Trophoblast cell (in vitro differentiated cells and primary cell): ENCODE data around the gene QRFPR.
A peak's percentile ranks its signal among the peaks of the same experiment; 100 is the strongest.

Experiments used
- DNase-seq, 2 donors: peaks; one replicate each; pipeline ENCODE4 v3.0.0-alpha.2; 2016
- H2AFZ ChIP-seq: 2 replicates; pipeline ENCODE4 v1.6.1; 2013; ENCODE audit warnings: low read length, moderate library complexity, mild to moderate bottlenecking; ENCODE audit not compliant: insufficient read depth, poor library complexity
- H2AK5ac ChIP-seq: 2 replicates; pipeline ENCODE4 v1.6.1; 2013; ENCODE audit warnings: mild to moderate bottlenecking, low read length
- H2BK120ac ChIP-seq: 2 replicates; pipeline ENCODE4 v1.6.1; 2013; ENCODE audit warnings: low read length, mild to moderate bottlenecking, moderate library complexity; ENCODE audit not compliant: insufficient read depth, poor library complexity
- H2BK12ac ChIP-seq: 2 replicates; pipeline ENCODE4 v1.6.1; 2013; ENCODE audit warnings: mild to moderate bottlenecking, low read length, moderate library complexity
- H2BK5ac ChIP-seq: 2 replicates; pipeline ENCODE4 v1.6.1; 2013; ENCODE audit warnings: low read length, low read depth, moderate library complexity, mild to moderate bottlenecking; ENCODE audit not compliant: poor library complexity
- H3K14ac ChIP-seq: 2 replicates; pipeline ENCODE4 v1.6.1; 2013; ENCODE audit warnings: mild to moderate bottlenecking, low read length
- H3K18ac ChIP-seq: 2 replicates; pipeline ENCODE4 v1.6.1; 2013; ENCODE audit warnings: mild to moderate bottlenecking, low read length
- H3K23ac ChIP-seq: 2 replicates; pipeline ENCODE4 v1.6.1; 2013; ENCODE audit warnings: low read length
- H3K27ac ChIP-seq: 2 replicates; pipeline ENCODE4 v1.5.1; 2013; ENCODE audit warnings: low read depth, mild to moderate bottlenecking, inconsistent platforms, low read length, moderate library complexity
- H3K27me3 ChIP-seq: 2 replicates; pipeline ENCODE4 v1.6.1; 2013; ENCODE audit warnings: inconsistent platforms, mild to moderate bottlenecking, low read length, moderate library complexity; ENCODE audit not compliant: insufficient read depth
- H3K36me3 ChIP-seq, 2 experiments: 1 replicate in 1 of 2; 2 replicates in 1 of 2; pipeline ENCODE4 v1.6.1; 2013; ENCODE audit warnings: low read length in 2 of 2, mild to moderate bottlenecking in 2 of 2, moderate library complexity in 1 of 2; ENCODE audit not compliant: insufficient read depth in 2 of 2, control insufficient read depth in 1 of 2
- H3K4ac ChIP-seq: 2 replicates; pipeline ENCODE4 v1.6.1; 2013; ENCODE audit warnings: low read depth, mild to moderate bottlenecking, low read length, moderate library complexity
- H3K4me1 ChIP-seq, 2 experiments: 1 replicate in 1 of 2; 2 replicates in 1 of 2; pipeline ENCODE4 v1.6.1; 2013; ENCODE audit warnings: low read length in 2 of 2, mild to moderate bottlenecking in 2 of 2, moderate library complexity in 1 of 2; ENCODE audit not compliant: insufficient read depth in 2 of 2, control insufficient read depth in 1 of 2
- H3K4me2 ChIP-seq: 2 replicates; pipeline ENCODE4 v1.6.1; 2013; ENCODE audit warnings: inconsistent platforms, mild to moderate bottlenecking, low read length, moderate library complexity
- H3K4me3 ChIP-seq: 2 replicates; pipeline ENCODE4 v1.5.1; 2013; ENCODE audit warnings: mild to moderate bottlenecking, low read depth, low read length, inconsistent platforms
- H3K79me1 ChIP-seq: one replicate; pipeline ENCODE4 v1.6.1; 2013; ENCODE audit warnings: low read length
- H3K79me2 ChIP-seq: 2 replicates; pipeline ENCODE4 v1.6.1; 2013; ENCODE audit warnings: low read length, mild to moderate bottlenecking; ENCODE audit not compliant: control insufficient read depth, insufficient read depth, poor library complexity
- H3K9ac ChIP-seq: 2 replicates; pipeline ENCODE4 v1.6.1; 2013; ENCODE audit warnings: mild to moderate bottlenecking, low read length
- H3K9me3 ChIP-seq: 2 replicates; pipeline ENCODE4 v1.6.1; 2013; ENCODE audit warnings: low read depth, mild to moderate bottlenecking, control low read depth, inconsistent platforms, low read length; ENCODE audit not compliant: insufficient read depth
- H4K12ac ChIP-seq: 2 replicates; pipeline ENCODE4 v1.6.1; 2013; ENCODE audit warnings: low read depth, mild to moderate bottlenecking, low read length, moderate library complexity
- H4K8ac ChIP-seq: 2 replicates; pipeline ENCODE4 v1.6.1; 2013; ENCODE audit warnings: low read depth, mild to moderate bottlenecking, low read length, moderate library complexity
- H4K91ac ChIP-seq: one replicate; pipeline ENCODE4 v1.6.1; 2013; ENCODE audit warnings: low read depth, mild to moderate bottlenecking, low read length, moderate library complexity
- WGBS: extraction: QIAGEN DNeasy Blood & Tissue Kit; methylation state at CpG from one replicate; pipeline ENCODE4 v1.1.7; 2013; ENCODE audit warnings: missing lambda C conversion rate; ENCODE audit not compliant: insufficient read length, insufficient coverage; ENCODE audit errors: extremely low coverage; 5-methylcytosine and 5-hydroxymethylcytosine counted together

The QRFPR gene

DNA sequence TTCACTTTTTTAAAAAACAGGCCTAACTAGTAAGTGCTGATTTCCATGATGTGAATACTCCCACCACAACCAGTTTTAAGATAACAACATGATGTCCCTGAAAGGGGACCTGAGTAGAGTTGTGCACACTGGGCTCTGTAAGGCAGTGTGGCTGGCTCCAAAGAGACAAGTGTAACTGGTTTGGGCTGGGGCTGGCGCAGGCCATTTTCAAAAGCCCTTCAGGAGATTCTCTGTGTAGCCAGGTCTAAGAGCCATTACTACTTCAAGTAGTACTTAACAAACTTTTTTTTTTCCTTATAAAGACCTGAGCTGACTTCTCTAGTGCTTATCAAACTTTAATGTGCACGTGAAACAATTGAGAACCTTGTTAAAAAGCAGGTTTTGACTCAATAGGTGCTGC, 4.3 kb downstream of the QRFPR start:
- peaks cover 20% of the 10 kb centered on the region for H3K27me3 ChIP-seq
- peaks cover 5 to 10% of the 10 kb centered on the region in 2 experiments for H3K4me1 ChIP-seq
- no peak overlapping the region for H2AFZ ChIP-seq
- H2AK5ac ChIP-seq: no peak overlapping the region
- H4K8ac ChIP-seq: no peak overlapping the region
- H3K14ac ChIP-seq: no peak overlapping the region
- H3K36me3 ChIP-seq: no peaks in the 10 kb centered on the region
- no peaks in the 10 kb centered on the region for H3K79me1 ChIP-seq
- H3K4me3 ChIP-seq: no peak overlapping the region
- H3K4me2 ChIP-seq: no peak overlapping the region
- H2BK120ac ChIP-seq: no peak overlapping the region
- no peak overlapping the region for H4K91ac ChIP-seq
- no peak overlapping the region for H2BK5ac ChIP-seq
- H3K23ac ChIP-seq: no peak overlapping the region
- H3K18ac ChIP-seq: no peak overlapping the region
- H3K4ac ChIP-seq: no peak overlapping the region
- DNase-seq: no peak
- no peak overlapping the region for H4K12ac ChIP-seq
- no peaks in the 10 kb centered on the region for H3K79me2 ChIP-seq
- H2BK12ac ChIP-seq: no peak overlapping the region
- H3K9ac ChIP-seq: no peak overlapping the region
- H3K9me3 ChIP-seq: peaks cover 4% of the 10 kb centered on the region
- no CpG with 5 or more reads among the region's 2 CpGs for WGBS
- no peak overlapping the region for H3K27ac ChIP-seq

DNA sequence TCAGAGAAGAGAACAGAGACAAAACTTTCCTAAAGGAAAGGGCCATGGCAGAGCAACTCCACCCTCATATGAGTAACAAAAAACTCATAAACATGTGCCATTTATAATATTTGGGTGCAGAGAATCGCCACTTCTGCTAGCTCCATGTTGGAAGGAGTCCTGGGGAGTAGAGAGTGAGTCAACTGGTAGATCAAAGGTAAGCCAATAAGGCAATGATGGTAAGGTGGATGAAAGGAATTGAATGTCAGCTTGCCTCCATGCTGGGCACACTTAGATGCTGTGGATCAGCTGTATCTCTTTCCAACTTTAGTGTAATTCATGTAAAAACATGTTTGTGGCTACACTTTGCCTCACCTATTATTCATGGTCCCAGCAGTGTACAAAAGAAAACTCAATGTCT, 4.7 kb downstream of the QRFPR start:
- Histone ChIP-seq H2AK5ac (no peak overlapping the region), H3K4me1 (peaks cover 5 to 10% of the 10 kb centered on the region in 2 experiments), H2BK12ac (no peak overlapping the region), H3K9me3 (peaks cover 4% of the 10 kb centered on the region), H3K27ac (no peak overlapping the region), H4K8ac (no peak overlapping the region), H2BK5ac (no peak overlapping the region), H4K12ac (no peak overlapping the region), H3K9ac (no peak overlapping the region), H3K27me3 (peaks cover 17% of the 10 kb centered on the region), H3K36me3 (no peaks in the 10 kb centered on the region), H4K91ac (no peak overlapping the region), H3K4me2 (no peak overlapping the region), H3K4ac (no peak overlapping the region), H3K4me3 (no peak overlapping the region), H3K14ac (no peak overlapping the region), H3K79me2 (no peaks in the 10 kb centered on the region), H3K18ac (no peak overlapping the region), H2BK120ac (no peak overlapping the region), H3K23ac (peak overlapping the region; percentile 51), H3K79me1 (no peaks in the 10 kb centered on the region), H2AFZ (no peak overlapping the region)
- no peak for DNase-seq
- WGBS: no CpG with 5 or more reads among the region's 1 CpG

DNA sequence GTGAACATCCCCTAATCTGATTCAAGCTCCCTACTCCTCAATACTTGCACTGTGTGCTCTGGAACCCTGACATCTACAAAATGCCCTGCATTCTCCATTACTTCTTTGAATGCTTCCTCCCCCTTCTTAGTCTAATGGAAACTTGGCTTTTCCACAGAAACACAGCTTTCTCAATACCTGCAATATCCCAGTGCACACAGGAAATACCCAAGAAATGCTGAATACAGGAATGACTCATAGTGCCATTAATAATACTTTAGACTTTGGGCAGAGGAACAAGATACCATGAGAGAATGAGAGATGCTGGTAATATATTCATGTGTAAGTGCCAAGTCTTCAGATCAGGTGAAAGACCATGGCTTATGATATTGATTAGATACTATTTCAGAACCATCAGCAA, 5.6 kb downstream of the QRFPR start:
- no peak overlapping the region for H4K8ac ChIP-seq
- no peak overlapping the region for H3K27ac ChIP-seq
- H2BK5ac ChIP-seq: no peak overlapping the region
- H3K14ac ChIP-seq: no peak overlapping the region
- no peak for DNase-seq
- H4K12ac ChIP-seq: no peak overlapping the region
- H2BK12ac ChIP-seq: no peak overlapping the region
- H2BK120ac ChIP-seq: no peak overlapping the region
- no peak overlapping the region for H2AFZ ChIP-seq
- peaks cover 2% of the 10 kb centered on the region for H3K9me3 ChIP-seq
- H3K4me3 ChIP-seq: no peak overlapping the region
- no peak overlapping the region for H3K4me2 ChIP-seq
- no peak overlapping the region for H3K4ac ChIP-seq
- no peaks in the 10 kb centered on the region for H3K79me2 ChIP-seq
- no peak overlapping the region for H2AK5ac ChIP-seq
- no peak overlapping the region for H4K91ac ChIP-seq
- peaks cover 1 to 2% of the 10 kb centered on the region in 2 experiments for H3K4me1 ChIP-seq
- H3K18ac ChIP-seq: no peak overlapping the region
- H3K79me1 ChIP-seq: no peaks in the 10 kb centered on the region
- H3K9ac ChIP-seq: no peak overlapping the region
- no peaks in the 10 kb centered on the region for H3K36me3 ChIP-seq
- no peak overlapping the region for H3K23ac ChIP-seq
- H3K27me3 ChIP-seq: peaks cover 10% of the 10 kb centered on the region

DNA sequence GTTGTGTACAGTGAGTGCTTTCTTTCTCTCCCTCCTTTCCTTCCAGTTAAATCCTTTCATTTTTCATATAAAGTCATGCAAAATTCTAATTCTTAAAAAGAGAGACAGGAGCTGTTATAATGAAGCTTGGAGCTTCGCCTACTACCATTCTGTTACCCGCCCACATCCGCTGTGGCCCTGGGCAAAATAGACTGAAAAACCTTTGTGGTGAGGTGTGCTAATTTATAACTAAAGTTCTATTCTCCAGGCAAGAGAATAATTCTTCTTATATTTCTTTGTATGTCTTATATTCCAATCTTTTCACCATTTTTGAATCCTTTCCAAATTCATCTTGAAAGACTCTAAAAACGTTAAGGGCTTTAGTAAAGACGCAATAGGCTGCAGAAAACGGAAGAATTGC, 7.0 kb downstream of the QRFPR start:
- no CpG with 5 or more reads among the region's 6 CpGs for WGBS

More for the DNA sequence above, 7.0 kb downstream of the QRFPR start:
- Histone ChIP-seq H2BK12ac (no peak overlapping the region), H3K18ac (no peak overlapping the region), H2BK5ac (no peak overlapping the region), H4K8ac (no peak overlapping the region), H3K4me3 (no peak overlapping the region), H3K4me1 (no peaks in the 10 kb centered on the region), H3K36me3 (no peaks in the 10 kb centered on the region), H3K9me3 (no peaks in the 10 kb centered on the region), H3K23ac (no peak overlapping the region), H3K79me1 (no peaks in the 10 kb centered on the region), H3K4ac (no peak overlapping the region), H3K27ac (no peak overlapping the region), H4K12ac (no peak overlapping the region), H3K79me2 (no peaks in the 10 kb centered on the region), H2BK120ac (no peak overlapping the region), H3K9ac (no peak overlapping the region), H3K14ac (no peak overlapping the region), H2AFZ (no peak overlapping the region), H3K27me3 (no peaks in the 10 kb centered on the region), H2AK5ac (no peak overlapping the region), H4K91ac (no peak overlapping the region), H3K4me2 (no peak overlapping the region)
- no peak for DNase-seq
